GM12891 (cell line): ENCODE results near the gene GLT8D2.

Experiments
- POLR2A ChIP-seq: IDR thresholded peaks from 2 replicates; pipeline ENCODE4 v1.6.1; 2011; ENCODE audit warnings: low read depth, low read length, control low read depth
- POLR2AphosphoS5 ChIP-seq: IDR thresholded peaks from 2 replicates; pipeline ENCODE4 v1.6.1; 2011; ENCODE audit warnings: low read depth, low read length, control low read depth
- POU2F2 ChIP-seq: IDR thresholded peaks from 2 replicates; pipeline ENCODE4 v1.6.1; 2011; ENCODE audit warnings: low read depth, mild to moderate bottlenecking, control low read depth, low read length, moderate library complexity
- SPI1 ChIP-seq: IDR thresholded peaks from 2 replicates; pipeline ENCODE4 v1.6.1; 2011; ENCODE audit warnings: low read depth, low read length, control low read depth
- TAF1 ChIP-seq: IDR thresholded peaks from 2 replicates; pipeline ENCODE4 v1.6.1; 2011; ENCODE audit warnings: low read depth, low read length, control low read depth

DNA sequence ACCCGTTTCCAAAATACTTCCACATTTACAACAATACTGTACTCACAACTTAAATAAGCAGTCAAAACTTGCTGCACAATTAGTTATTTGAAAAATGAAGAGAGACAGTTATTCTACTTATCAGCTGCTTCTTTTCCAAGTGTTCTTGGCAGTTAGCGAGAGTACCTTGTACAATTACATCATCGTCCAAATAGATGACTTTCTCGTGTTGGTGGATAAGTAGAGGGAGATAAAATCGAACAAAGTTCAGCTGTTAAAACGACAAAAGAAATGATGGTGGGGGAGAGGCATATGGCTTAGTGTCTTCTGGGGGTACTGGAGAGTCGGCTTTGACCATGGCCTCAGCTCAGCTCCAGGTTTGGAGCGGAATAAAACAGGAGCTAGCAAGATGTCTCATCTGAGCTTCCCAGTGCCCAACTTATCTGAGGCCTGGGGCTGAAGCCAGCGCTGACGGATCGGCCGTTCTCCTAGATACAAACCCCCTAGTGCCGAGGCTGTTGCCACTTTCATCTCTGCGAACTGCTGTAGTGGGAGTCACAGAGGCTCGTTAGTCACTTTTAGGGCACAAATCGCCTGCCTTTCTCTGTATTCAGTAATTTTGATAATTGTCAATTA lies 52.6 kb downstream of the GLT8D2 start:
- no peak for TF ChIP-seq TAF1
- TF ChIP-seq POLR2A, result no peak
- no peak for TF ChIP-seq POLR2AphosphoS5
- TF ChIP-seq POU2F2, result no peak
- no peak for TF ChIP-seq SPI1
